HG03097 (cell line): ENCODE data around the gene MED15.

Experiments
- ATAC-seq: cut with Tn5 transposase; IDR thresholded peaks from one replicate; pipeline ENCODE4 v1.9.1; 2021; ENCODE audit not compliant: unreplicated experiment, low FRiP score

MED15 gene

GRCh38 chr22:20549232-20549841, 41.9 kb downstream of the MED15 start:
- ATAC-seq = no peak

GRCh38 chr22:20550057-20550817, 42.8 kb downstream of the MED15 start:
- no peak for ATAC-seq

- ATAC-seq = no peak
Observed at GRCh38 chr22:20550851-20551744, 43.7 kb downstream of the MED15 start.

GRCh38 chr22:20551805-20552442, 44.5 kb downstream of the MED15 start:
- ATAC-seq = no peak

- no peak for ATAC-seq
Observed at GRCh38 chr22:20552443-20553401, 45.3 kb downstream of the MED15 start.

- ATAC-seq = no peak
Observed at GRCh38 chr22:20553947-20554741, 46.7 kb downstream of the MED15 start.

GRCh38 chr22:20554824-20555223, 47.4 kb downstream of the MED15 start:
- no peak for ATAC-seq

- ATAC-seq = no peak
Observed at GRCh38 chr22:20558534-20558933, 51.1 kb downstream of the MED15 start.

- no peak for ATAC-seq
Observed at GRCh38 chr22:20559174-20559760, 51.9 kb downstream of the MED15 start.

- no peak for ATAC-seq
Observed at GRCh38 chr22:20560716-20561115, 53.3 kb downstream of the MED15 start.

- ATAC-seq = no peak
Observed at GRCh38 chr22:20561882-20562281, 54.5 kb downstream of the MED15 start.

GRCh38 chr22:20562607-20563465, 55.4 kb downstream of the MED15 start:
- ATAC-seq = no peak

- ATAC-seq = no peak
Observed at GRCh38 chr22:20563466-20563906, 56.1 kb downstream of the MED15 start.

- ATAC-seq = no peak
Observed at GRCh38 chr22:20563941-20564371, 56.5 kb downstream of the MED15 start.

GRCh38 chr22:20565079-20565734, 57.8 kb downstream of the MED15 start:
- ATAC-seq = no peak

- ATAC-seq = no peak
Observed at GRCh38 chr22:20565761-20566160, 58.4 kb downstream of the MED15 start.
